ENCODE results near the gene ASCC1.

- TF ChIP-seq EZH2 (IDR thresholded peaks at IDR 0.05; ENCODE audit: borderline replicate concordance, low read depth, low read length, poor library complexity, severe bottlenecking), result no peak
- TF ChIP-seq, protein P1, sequence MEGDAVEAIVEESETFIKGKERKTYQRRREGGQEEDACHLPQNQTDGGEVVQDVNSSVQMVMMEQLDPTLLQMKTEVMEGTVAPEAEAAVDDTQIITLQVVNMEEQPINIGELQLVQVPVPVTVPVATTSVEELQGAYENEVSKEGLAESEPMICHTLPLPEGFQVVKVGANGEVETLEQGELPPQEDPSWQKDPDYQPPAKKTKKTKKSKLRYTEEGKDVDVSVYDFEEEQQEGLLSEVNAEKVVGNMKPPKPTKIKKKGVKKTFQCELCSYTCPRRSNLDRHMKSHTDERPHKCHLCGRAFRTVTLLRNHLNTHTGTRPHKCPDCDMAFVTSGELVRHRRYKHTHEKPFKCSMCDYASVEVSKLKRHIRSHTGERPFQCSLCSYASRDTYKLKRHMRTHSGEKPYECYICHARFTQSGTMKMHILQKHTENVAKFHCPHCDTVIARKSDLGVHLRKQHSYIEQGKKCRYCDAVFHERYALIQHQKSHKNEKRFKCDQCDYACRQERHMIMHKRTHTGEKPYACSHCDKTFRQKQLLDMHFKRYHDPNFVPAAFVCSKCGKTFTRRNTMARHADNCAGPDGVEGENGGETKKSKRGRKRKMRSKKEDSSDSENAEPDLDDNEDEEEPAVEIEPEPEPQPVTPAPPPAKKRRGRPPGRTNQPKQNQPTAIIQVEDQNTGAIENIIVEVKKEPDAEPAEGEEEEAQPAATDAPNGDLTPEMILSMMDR (conservative IDR thresholded peaks at IDR 0.05; ENCODE audit: low read depth, low read length), result no peak
Observed at GRCh38 chr10:72204296-72204695, 11.8 kb downstream of the ASCC1 start.
